HFF-Myc (cell line): ENCODE measurements around the gene CES3.

Experiments used
- DNase-seq: peaks from one replicate; pipeline ENCODE4 v3.0.0-alpha.2; 2011; ENCODE audit warnings: low read depth; ENCODE audit errors: extremely low read depth
- H3K4me3 ChIP-seq: replicated peaks from 2 replicates; pipeline ENCODE4 v1.5.1; 2011; ENCODE audit warnings: low read depth, mild to moderate bottlenecking, control low read depth, low read length
- TF ChIP-seq, protein P1 (sequence below): IDR thresholded peaks from 2 replicates; pipeline ENCODE4 v1.5.1; 2012; ENCODE audit warnings: mild to moderate bottlenecking, low read depth, low read length, control low read depth; ENCODE audit errors: missing control alignments

The CES3 gene

DNA sequence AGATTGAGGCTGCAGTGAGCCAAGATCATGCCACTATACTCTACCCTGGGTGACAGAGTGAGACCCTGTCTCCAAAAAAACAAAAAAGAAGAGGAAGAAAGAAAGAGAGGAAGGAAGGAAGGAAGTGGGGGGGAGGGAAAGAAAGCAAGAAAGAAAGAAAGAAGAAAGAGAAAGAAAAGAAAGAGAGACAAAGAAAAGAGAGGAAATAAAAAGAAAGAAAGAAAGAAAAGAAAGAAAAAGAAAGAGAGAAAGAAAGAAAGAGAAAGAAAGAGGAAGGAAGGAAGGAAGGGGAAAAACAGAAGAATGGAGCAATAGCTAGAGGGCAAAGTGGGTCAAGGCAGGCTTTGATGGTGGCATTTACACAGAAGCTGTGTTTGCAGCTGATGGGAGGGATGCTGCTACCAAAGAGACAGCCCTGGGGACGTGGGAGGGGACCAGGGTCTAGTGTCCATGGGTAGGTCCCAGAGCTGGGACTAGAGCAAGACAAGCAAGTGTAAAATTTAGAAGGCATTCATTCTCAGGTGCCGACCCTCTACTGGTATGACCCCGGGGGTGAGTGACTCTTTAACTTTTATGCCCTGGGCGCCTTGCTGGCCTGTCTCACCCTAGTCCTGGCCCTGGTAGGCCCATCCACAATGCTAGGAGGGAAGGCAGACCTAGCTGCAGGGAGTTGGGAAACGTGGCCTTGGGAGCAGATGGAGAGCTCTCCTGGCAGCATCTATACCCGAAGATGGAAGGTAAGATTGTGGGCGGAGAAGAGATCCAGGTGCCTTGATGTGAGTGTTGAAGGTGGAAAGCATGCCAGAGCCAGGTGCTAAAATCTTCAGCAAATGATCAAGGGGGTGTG lies 2.0 kb upstream of the CES3 start:
- no peak for DNase-seq
- no peak overlapping the region for H3K4me3 ChIP-seq
- TF ChIP-seq, protein P1, sequence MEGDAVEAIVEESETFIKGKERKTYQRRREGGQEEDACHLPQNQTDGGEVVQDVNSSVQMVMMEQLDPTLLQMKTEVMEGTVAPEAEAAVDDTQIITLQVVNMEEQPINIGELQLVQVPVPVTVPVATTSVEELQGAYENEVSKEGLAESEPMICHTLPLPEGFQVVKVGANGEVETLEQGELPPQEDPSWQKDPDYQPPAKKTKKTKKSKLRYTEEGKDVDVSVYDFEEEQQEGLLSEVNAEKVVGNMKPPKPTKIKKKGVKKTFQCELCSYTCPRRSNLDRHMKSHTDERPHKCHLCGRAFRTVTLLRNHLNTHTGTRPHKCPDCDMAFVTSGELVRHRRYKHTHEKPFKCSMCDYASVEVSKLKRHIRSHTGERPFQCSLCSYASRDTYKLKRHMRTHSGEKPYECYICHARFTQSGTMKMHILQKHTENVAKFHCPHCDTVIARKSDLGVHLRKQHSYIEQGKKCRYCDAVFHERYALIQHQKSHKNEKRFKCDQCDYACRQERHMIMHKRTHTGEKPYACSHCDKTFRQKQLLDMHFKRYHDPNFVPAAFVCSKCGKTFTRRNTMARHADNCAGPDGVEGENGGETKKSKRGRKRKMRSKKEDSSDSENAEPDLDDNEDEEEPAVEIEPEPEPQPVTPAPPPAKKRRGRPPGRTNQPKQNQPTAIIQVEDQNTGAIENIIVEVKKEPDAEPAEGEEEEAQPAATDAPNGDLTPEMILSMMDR = no peak

DNA sequence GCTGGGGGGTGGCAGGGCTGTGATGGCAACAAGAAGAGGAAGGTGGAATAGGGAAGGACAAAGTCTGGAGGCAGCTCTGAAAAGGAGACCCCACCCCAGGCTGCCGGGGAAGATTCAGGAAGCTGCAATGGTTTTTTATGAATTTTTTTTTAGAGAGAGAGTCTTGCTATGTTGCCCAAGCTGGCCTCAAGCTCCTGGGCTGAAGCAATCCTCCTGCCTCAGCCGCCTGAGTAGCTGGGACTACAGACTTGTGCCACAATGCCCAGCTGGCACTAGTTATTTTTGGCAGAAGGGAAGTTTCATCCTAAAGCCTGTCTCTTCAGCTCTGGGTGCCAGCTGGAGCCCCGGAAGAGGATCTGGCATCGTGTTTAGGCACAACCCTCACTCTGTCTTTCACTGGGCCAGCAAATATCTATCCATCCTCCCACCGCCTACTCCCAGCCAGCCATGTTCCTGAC lies 1.3 kb upstream of the CES3 start:
- TF ChIP-seq, protein P1 = no peak
- no peak for DNase-seq
- H3K4me3 ChIP-seq = no peak overlapping the region

DNA sequence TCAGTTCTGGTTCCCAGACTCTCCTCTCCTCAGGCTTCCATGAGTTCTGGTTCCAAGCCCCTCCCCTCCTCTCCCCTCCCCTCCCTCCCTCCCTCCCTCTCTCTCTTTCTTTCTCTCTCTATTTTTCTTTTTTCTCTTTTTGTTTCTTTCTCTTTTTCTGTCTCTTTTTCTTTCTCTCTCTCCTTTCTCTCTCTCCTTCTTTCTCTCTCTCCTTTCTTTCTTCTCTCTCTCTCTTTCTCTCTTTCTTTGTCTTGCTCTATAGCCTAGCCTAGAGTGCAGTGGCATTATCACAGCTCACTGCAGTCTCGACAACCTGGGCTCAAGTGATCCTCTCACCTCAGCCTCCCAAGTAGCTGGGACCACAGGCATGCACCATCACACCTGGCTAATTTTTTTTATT lies 796 bp upstream of the CES3 start:
- TF ChIP-seq, protein P1 = no peak
- DNase-seq = no peak
- H3K4me3 ChIP-seq = no peak overlapping the region

DNA sequence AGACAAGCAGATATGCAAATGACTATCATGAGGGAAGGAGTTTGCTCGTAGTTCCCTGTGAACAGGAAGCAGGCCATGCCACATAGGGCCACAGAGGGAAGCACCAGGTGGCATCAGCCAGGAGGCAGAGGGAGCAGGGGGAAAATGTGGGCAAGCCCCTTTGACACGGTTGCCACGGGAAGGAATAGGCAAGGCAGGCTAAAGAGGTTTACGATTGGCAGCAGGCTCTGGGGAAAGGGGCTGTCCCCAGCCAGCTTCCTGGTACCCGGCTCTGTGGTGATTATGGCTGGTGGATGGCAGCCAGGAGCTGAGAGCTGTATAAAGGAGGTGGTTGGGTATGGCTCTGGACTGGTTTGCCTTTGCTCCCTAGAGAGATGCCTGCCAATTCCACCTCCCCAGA lies 848 bp downstream of the CES3 start:
- H3K4me3 ChIP-seq = no peak overlapping the region
- DNase-seq = no peak

DNA sequence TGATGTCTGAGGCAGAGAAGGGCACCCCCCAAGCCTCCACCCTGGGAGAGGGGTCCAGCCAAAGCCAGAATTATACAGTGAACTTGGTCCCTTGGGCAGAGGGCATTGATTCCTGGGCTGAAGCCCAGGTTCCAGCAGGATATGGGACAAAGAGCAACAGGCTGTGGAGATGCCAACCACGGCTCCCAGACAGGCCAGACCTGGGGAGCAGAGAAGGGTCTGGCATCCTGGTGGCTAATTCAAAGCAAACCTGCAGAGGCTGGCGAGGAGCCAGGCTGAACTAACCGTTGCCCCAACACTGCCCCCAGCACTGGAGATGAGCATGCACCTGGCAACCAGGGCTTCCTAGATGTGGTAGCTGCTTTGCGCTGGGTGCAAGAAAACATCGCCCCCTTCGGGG lies 3.0 kb downstream of the CES3 start:
- no peak overlapping the region for H3K4me3 ChIP-seq
- no peak for DNase-seq
- TF ChIP-seq, protein P1 = no peak

More for the DNA sequence above, 848 bp downstream of the CES3 start:
- TF ChIP-seq, protein P1 = no peak

DNA sequence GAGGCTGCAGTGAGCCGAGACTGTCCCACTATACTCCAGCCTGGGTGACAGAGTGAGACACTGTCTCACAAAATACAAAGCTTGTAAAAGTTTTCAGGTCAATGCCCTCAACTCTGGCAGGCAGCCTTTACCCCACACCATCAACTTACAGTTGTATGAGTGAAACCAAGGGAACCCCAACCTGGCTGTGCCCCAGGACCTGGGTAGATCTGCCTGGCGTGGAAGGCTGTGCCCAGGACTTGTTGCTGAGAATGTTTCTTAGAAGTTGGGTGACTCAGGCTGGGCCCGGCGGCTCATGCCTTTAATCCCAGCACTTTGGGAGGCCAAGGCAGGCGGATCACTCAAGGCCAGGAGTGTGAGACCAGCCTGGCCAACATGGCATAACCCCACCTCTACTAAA lies 7.8 kb downstream of the CES3 start:
- TF ChIP-seq, protein P1 = no peak
- no peak overlapping the region for H3K4me3 ChIP-seq
- no peak for DNase-seq
